H9 (cell line): ENCODE results near the gene ZSCAN25. TPM values are rescaled to one million over a fixed set of nuclear protein-coding genes. Genes with fewer than 3 reads are reported as not detected.

Experiments used
- DNase-seq: peaks from one replicate; pipeline ENCODE4 v3.0.0-alpha.2; 2017
- H2AFZ ChIP-seq: one replicate; pipeline ENCODE4 v1.6.1; 2013; ENCODE audit warnings: mild to moderate bottlenecking, low read length, control low read depth, moderate library complexity
- H2AK5ac ChIP-seq: 2 replicates; pipeline ENCODE4 v1.6.1; 2013; ENCODE audit warnings: low read length, control low read depth, mixed read lengths; ENCODE audit not compliant: insufficient read length
- H2BK120ac ChIP-seq: one replicate; pipeline ENCODE4 v1.6.1; 2013; ENCODE audit warnings: low read depth, mild to moderate bottlenecking, low read length, control low read depth, inconsistent platforms; ENCODE audit not compliant: poor library complexity, severe bottlenecking
- H2BK12ac ChIP-seq: 2 replicates; pipeline ENCODE4 v1.6.1; 2013; ENCODE audit warnings: low read length, control low read depth, mixed read lengths, low read depth; ENCODE audit not compliant: insufficient read length
- H2BK15ac ChIP-seq: 2 replicates; pipeline ENCODE4 v1.6.1; 2013; ENCODE audit warnings: low read depth, low read length, control low read depth
- H2BK20ac ChIP-seq: one replicate; pipeline ENCODE4 v1.6.1; 2013; ENCODE audit warnings: low read depth, mild to moderate bottlenecking, low read length, control low read depth, inconsistent platforms; ENCODE audit not compliant: poor library complexity, severe bottlenecking
- H2BK5ac ChIP-seq: 2 replicates; pipeline ENCODE4 v1.6.1; 2013; ENCODE audit warnings: low read length, control low read depth, mixed read lengths; ENCODE audit not compliant: insufficient read length
- H3K14ac ChIP-seq: 2 replicates; pipeline ENCODE4 v1.6.1; 2013; ENCODE audit warnings: low read length, control low read depth; ENCODE audit not compliant: insufficient read depth
- H3K18ac ChIP-seq: 2 replicates; pipeline ENCODE4 v1.6.1; 2013; ENCODE audit warnings: low read depth, mild to moderate bottlenecking, mixed read lengths, low read length, control low read depth; ENCODE audit not compliant: insufficient read length
- H3K23ac ChIP-seq: 2 replicates; pipeline ENCODE4 v1.6.1; 2013; ENCODE audit warnings: low read length, control low read depth, mixed read lengths, low read depth; ENCODE audit not compliant: insufficient read length
- H3K23me2 ChIP-seq: 2 replicates; pipeline ENCODE4 v1.6.1; 2013; ENCODE audit warnings: low read depth, mild to moderate bottlenecking, mixed read lengths, low read length, control low read depth; ENCODE audit not compliant: insufficient read length, poor library complexity, severe bottlenecking
- H3K27ac ChIP-seq: 2 replicates; pipeline ENCODE4 v1.5.1; 2013; ENCODE audit warnings: low read length, control low read depth, mixed read lengths, low read depth; ENCODE audit not compliant: insufficient read length
- H3K27me3 ChIP-seq: 2 replicates; pipeline ENCODE4 v1.6.1; 2013; ENCODE audit warnings: low read length, control low read depth, inconsistent platforms; ENCODE audit not compliant: insufficient read depth
- H3K4ac ChIP-seq: 2 replicates; pipeline ENCODE4 v1.6.1; 2013; ENCODE audit warnings: low read depth, mild to moderate bottlenecking, control low read depth, inconsistent platforms, low read length, moderate library complexity
- H3K4me1 ChIP-seq: 2 replicates; pipeline ENCODE4 v1.6.1; 2013; ENCODE audit warnings: low read length, control low read depth, inconsistent platforms; ENCODE audit not compliant: insufficient read depth
- H3K4me2 ChIP-seq: 2 replicates; pipeline ENCODE4 v1.6.1; 2013; ENCODE audit warnings: low read length, control low read depth, mixed read lengths; ENCODE audit not compliant: insufficient read length, insufficient read depth
- H3K56ac ChIP-seq: 2 replicates; pipeline ENCODE4 v1.6.1; 2013; ENCODE audit warnings: low read depth, mild to moderate bottlenecking, mixed read lengths, low read length, control low read depth; ENCODE audit not compliant: insufficient read length
- H3K79me1 ChIP-seq: 2 replicates; pipeline ENCODE4 v1.6.1; 2013; ENCODE audit warnings: low read depth, mild to moderate bottlenecking, moderate library complexity, low read length, control low read depth, inconsistent platforms; ENCODE audit not compliant: insufficient read depth, poor library complexity, severe bottlenecking
- H3K79me2 ChIP-seq: 2 replicates; pipeline ENCODE4 v1.6.1; 2013; ENCODE audit warnings: low read length, control low read depth, inconsistent platforms; ENCODE audit not compliant: insufficient read depth
- H3K9ac ChIP-seq: 2 replicates; pipeline ENCODE4 v1.6.1; 2013; ENCODE audit warnings: low read length, control low read depth, mixed read lengths; ENCODE audit not compliant: insufficient read length; ENCODE audit errors: extremely low read depth
- H3K9me3 ChIP-seq: one replicate; pipeline ENCODE4 v1.6.1; 2013; ENCODE audit warnings: low read depth, low read length, inconsistent platforms; ENCODE audit not compliant: control insufficient read depth
- H3T11ph ChIP-seq: one replicate; pipeline ENCODE4 v1.6.1; 2013; ENCODE audit warnings: mild to moderate bottlenecking, low read length, control low read depth, inconsistent platforms
- H4K20me1 ChIP-seq: one replicate; pipeline ENCODE4 v1.6.1; 2013; ENCODE audit not compliant: control insufficient read depth, insufficient read length, insufficient read depth
- H4K5ac ChIP-seq: 2 replicates; pipeline ENCODE4 v1.6.1; 2013; ENCODE audit warnings: low read depth, mild to moderate bottlenecking, mixed read lengths, low read length, control low read depth; ENCODE audit not compliant: insufficient read length
- H4K8ac ChIP-seq: replicated peaks from 2 replicates; pipeline ENCODE4 v1.6.1; 2013; ENCODE audit warnings: low read length, control low read depth, mixed read lengths, low read depth; ENCODE audit not compliant: insufficient read length
- H4K91ac ChIP-seq: 2 replicates; pipeline ENCODE4 v1.6.1; 2013; ENCODE audit warnings: low read depth, mild to moderate bottlenecking, moderate library complexity, mixed read lengths, low read length, control low read depth; ENCODE audit not compliant: insufficient read length
- H3K27ac Mint-ChIP-seq, 3 experiments: 2 replicates in 2 of 3; 3 replicates in 1 of 3; pipeline ENCODE4 v1.8.0; 2020 to 2021; ENCODE audit warnings: mixed read lengths in 3 of 3, mild to moderate bottlenecking in 1 of 3, moderate library complexity in 1 of 3
- H3K27me3 Mint-ChIP-seq: 2 replicates; pipeline ENCODE4 v1.8.0; 2021; ENCODE audit warnings: low read depth, mild to moderate bottlenecking, moderate library complexity, mixed read lengths
- H3K36me3 Mint-ChIP-seq, 3 experiments: 2 replicates in 2 of 3; 3 replicates in 1 of 3; pipeline ENCODE4 v1.8.0; 2020 to 2021; ENCODE audit warnings: low read depth in 3 of 3, mixed read lengths in 3 of 3; ENCODE audit not compliant: insufficient read depth in 1 of 3
- H3K4me1 Mint-ChIP-seq, 2 experiments: 2 replicates each; pipeline ENCODE4 v1.8.0; 2020; ENCODE audit warnings: mixed read lengths in 2 of 2
- H3K4me3 Mint-ChIP-seq, 2 experiments: 2 replicates in 1 of 2; 3 replicates in 1 of 2; pipeline ENCODE4 v1.8.0; 2020 to 2021; ENCODE audit warnings: mild to moderate bottlenecking in 2 of 2, mixed read lengths in 2 of 2, moderate library complexity in 1 of 2
- H3K9me3 Mint-ChIP-seq, 2 experiments: 2 replicates in 1 of 2; 3 replicates in 1 of 2; pipeline ENCODE4 v1.8.0; 2020; ENCODE audit warnings: mild to moderate bottlenecking in 2 of 2, mixed read lengths in 2 of 2, moderate library complexity in 1 of 2
- WGBS: extraction: QIAGEN DNeasy Blood & Tissue Kit; methylation state at CpG from one replicate; pipeline ENCODE4 v1.1.7; 2013; ENCODE audit warnings: missing lambda C conversion rate, low lambda C conversion rate, mixed read lengths; ENCODE audit not compliant: insufficient read length; ENCODE audit errors: extremely low coverage; 5-methylcytosine and 5-hydroxymethylcytosine counted together
- total RNA-seq: library from RNA; stranded (reverse); gene quantifications from 2 replicates; pipeline ENCODE4 v1.2.1, GENCODE V29; 2021
- TF ChIP-seq, protein P1 (sequence below): fragments of 200-600 bp; sonication (generic); conservative IDR thresholded peaks from 3 replicates; pipeline ENCODE4 v1.8.0; 2021; ENCODE audit warnings: antibody characterized with exemption, mild to moderate bottlenecking

Gene ZSCAN25
- total RNA-seq, 1 experiment from 2014 or later: 21.3 TPM

DNA sequence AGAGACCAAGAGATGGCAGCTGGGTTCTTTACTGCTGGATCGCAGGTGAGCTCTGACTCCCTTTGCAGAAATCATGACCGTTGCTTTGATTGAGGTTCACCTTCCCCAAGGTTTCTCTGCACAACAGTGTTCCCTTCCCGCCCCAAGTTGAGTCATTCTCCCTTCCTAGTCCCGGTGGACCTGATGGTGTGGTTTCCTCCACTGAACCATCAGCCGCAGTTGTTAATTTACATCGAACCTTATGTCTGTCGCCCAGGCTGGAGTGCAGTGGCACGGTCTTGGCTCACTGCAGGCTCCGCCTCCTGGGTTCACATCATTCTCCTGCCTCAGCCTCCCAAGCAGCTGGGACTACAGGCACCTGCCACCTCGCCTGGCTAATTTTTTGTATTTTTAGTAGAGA lies 5.8 kb downstream of the ZSCAN25 start:
- Histone ChIP-seq H2BK5ac (no peak overlapping the region), H2AFZ (no peak overlapping the region), H3K4me1 (no peaks in the 10 kb centered on the region), H3K27me3 (no peaks in the 10 kb centered on the region), H3K23ac (no peak overlapping the region), H4K20me1 (no peaks in the 10 kb centered on the region), H3K56ac (no peak overlapping the region), H2BK120ac (no peak overlapping the region), H3K23me2 (no peaks in the 10 kb centered on the region), H4K5ac (no peak overlapping the region), H3K27ac (no peak overlapping the region), H2AK5ac (no peak overlapping the region), H2BK12ac (no peak overlapping the region), H3K4ac (no peak overlapping the region), H2BK15ac (no peak overlapping the region), H3K79me1 (peaks cover 3% of the 10 kb centered on the region), H3K14ac (no peak overlapping the region), H3T11ph (no peak overlapping the region), H3K18ac (no peak overlapping the region), H3K4me2 (no peak overlapping the region), H3K9ac (no peak overlapping the region), H4K91ac (no peak overlapping the region), H3K79me2 (no peaks in the 10 kb centered on the region), H2BK20ac (no peak overlapping the region), H3K9me3 (no peaks in the 10 kb centered on the region), H4K8ac (no peak overlapping the region)
- peaks cover 68 to 95% (median 89%) of the 10 kb centered on the region in 3 experiments for H3K36me3 Mint-ChIP-seq
- no peak for DNase-seq
- H3K4me1 Mint-ChIP-seq: peaks cover 6% of the 10 kb centered on the region in 2 experiments
- no peak overlapping the region for H3K27ac Mint-ChIP-seq
- no peak overlapping the region for H3K4me3 Mint-ChIP-seq
- no peaks in the 10 kb centered on the region for H3K9me3 Mint-ChIP-seq
- WGBS: no CpG with 5 or more reads among the region's 10 CpGs
- TF ChIP-seq, protein P1, sequence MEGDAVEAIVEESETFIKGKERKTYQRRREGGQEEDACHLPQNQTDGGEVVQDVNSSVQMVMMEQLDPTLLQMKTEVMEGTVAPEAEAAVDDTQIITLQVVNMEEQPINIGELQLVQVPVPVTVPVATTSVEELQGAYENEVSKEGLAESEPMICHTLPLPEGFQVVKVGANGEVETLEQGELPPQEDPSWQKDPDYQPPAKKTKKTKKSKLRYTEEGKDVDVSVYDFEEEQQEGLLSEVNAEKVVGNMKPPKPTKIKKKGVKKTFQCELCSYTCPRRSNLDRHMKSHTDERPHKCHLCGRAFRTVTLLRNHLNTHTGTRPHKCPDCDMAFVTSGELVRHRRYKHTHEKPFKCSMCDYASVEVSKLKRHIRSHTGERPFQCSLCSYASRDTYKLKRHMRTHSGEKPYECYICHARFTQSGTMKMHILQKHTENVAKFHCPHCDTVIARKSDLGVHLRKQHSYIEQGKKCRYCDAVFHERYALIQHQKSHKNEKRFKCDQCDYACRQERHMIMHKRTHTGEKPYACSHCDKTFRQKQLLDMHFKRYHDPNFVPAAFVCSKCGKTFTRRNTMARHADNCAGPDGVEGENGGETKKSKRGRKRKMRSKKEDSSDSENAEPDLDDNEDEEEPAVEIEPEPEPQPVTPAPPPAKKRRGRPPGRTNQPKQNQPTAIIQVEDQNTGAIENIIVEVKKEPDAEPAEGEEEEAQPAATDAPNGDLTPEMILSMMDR: no peak
- H3K27me3 Mint-ChIP-seq: no peaks in the 10 kb centered on the region
